GM21528 (cell line): Measurements from ENCODE around the gene FIP1L1.
A peak's percentile ranks its signal among the peaks of the same experiment; 100 is the strongest.
"Not testable (repeated sequence)": the region's sequence is repeated elsewhere in the genome, so short reads cannot be mapped to it uniquely, and the experiment has no call there.

ENCODE experiments used
- ATAC-seq: cut with Tn5 transposase; IDR thresholded peaks from one replicate; pipeline ENCODE4 v1.9.1; 2021; ENCODE audit warnings: mild to moderate bottlenecking, moderate library complexity; ENCODE audit not compliant: unreplicated experiment, low FRiP score

FIP1L1 gene, protein sequence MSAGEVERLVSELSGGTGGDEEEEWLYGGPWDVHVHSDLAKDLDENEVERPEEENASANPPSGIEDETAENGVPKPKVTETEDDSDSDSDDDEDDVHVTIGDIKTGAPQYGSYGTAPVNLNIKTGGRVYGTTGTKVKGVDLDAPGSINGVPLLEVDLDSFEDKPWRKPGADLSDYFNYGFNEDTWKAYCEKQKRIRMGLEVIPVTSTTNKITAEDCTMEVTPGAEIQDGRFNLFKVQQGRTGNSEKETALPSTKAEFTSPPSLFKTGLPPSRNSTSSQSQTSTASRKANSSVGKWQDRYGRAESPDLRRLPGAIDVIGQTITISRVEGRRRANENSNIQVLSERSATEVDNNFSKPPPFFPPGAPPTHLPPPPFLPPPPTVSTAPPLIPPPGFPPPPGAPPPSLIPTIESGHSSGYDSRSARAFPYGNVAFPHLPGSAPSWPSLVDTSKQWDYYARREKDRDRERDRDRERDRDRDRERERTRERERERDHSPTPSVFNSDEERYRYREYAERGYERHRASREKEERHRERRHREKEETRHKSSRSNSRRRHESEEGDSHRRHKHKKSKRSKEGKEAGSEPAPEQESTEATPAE

GRCh38 chr4:53377319-53378170 lies at the start of gene FIP1L1:
Gene FIP1L1 (plus strand): TSS chr4:53377641. CDS start chr4:53377839, 198 bp downstream.
- ATAC-seq = peak; percentile 87

GRCh38 chr4:53334916-53335315 lies 42.5 kb upstream of the FIP1L1 start:
- not testable (repeated sequence) for ATAC-seq

DNA sequence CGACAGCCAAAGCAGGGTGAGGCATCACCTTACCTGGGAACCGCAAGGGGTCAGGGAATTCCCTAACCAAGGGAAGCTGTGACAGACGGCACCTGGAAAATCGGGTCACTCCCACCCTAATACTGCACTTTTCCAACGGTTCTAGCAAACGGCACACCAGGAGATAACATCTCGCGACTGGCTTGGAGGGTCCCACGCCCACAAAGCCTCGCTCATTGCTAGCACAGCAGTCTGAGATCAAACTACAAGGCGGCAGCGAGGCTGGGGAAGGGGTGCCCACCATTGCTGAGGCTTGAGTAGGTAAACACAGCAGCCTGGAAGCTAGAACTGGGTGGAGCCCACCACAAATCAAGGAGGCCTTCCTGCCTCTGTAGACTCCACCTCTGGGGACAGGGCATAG lies 37.3 kb upstream of the FIP1L1 start:
- ATAC-seq = not testable (repeated sequence)

- not testable (repeated sequence) for ATAC-seq
Measured at GRCh38 chr4:53346392-53346791, 31.0 kb upstream of the FIP1L1 start.

DNA sequence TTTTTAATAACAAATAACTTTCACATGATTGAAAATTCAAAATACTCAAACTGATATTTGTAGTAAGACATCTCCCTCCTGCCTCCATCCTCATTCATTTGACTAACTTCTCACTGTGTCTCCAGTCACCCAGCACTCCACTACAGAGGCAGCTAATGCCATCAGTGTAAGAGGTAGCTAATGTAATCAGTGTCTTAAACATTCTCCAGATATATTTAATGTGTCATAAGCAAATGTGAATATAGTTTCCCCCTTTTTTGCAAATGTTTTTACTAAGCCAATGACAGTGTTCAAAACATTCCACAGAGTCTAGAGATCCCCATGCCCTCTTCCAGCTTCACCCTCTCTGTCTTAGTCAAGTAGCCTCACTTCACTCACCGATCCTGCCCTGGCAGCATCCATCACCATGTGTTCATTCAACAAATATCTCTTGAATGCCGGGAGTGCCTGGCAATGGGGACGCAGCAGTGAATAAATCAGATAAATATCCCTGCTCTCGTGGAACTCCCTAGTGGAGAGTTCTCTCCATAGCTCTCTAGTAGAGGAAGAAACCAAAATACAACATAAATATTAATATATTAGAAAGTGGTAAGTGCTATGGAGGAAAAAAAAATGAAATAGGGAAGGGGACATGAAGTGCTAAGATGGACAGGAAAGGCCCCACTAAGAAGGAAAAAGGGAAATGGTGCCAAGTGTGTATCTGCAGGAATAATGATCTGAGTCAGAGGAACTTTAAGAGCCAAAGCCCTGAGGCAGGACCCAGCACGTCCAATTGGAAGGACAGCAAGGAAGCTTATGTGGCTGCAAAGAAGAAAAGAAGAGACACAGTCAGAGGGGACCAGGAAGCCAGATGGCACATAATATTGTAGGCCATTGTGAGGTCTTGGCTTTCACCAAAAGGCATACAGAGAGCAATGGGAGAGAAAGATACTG lies 30.3 kb upstream of the FIP1L1 start:
- ATAC-seq = no peak

- ATAC-seq = no peak
Measured at GRCh38 chr4:53348046-53348445, 29.4 kb upstream of the FIP1L1 start.

DNA sequence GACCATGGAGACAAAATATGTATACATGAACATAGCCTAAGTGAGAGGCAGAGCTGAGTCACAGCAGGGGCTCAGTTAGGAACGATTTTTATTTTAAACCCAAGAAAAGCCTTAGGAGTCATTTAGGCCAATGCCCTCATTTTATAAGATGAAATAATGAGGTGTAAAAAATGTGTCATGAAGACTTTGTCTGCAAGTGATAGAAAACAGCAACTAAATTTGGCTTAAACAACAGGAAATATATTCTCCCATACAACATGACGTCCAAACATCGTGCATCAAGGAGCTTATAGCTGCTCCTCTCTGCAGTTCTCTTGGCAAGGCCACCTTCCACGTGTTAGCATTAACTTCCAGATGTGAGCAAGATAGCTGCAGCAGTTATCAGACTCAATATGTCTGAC lies 28.4 kb upstream of the FIP1L1 start:
- ATAC-seq = no peak

DNA sequence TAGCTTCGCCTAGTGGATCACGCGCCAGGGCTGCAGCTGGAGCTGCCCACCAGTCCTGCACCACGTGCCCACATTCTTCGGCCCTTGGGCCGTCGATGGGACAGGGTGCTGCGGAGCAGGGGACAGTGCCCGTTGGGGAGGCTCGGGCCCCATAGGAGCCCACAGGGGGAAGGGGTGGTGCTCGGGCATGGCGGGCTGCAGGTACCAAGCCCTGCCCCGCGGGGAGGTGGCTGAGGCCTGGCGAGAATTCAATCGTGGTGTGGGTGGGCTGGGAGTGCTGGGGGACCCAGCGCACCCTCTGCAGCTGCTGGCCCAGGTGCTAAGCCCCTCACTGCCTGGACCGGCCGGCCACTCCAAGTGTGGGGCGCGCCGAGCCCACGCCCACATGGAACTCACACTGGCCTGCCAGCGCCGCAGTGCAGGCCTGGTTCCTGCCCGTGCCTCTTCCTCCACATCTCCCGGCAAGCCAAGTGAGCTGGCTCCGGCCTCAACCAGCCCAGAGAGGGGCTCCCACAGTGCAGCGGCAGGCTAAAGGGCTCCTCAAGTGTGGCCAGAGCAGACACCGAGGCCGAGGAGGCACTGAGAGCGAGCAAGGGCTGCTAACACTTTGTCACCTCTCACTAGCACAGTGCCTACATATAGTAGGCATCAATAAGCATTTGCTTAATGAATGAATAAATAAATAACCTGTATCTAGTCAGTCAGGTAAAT lies 23.3 kb upstream of the FIP1L1 start:
- ATAC-seq = no peak

GRCh38 chr4:53355930-53356521 lies 21.4 kb upstream of the FIP1L1 start:
- no peak for ATAC-seq

GRCh38 chr4:53361451-53361850 lies 16.0 kb upstream of the FIP1L1 start:
- ATAC-seq = no peak

GRCh38 chr4:53362093-53362492 lies 15.3 kb upstream of the FIP1L1 start:
- no peak for ATAC-seq

DNA sequence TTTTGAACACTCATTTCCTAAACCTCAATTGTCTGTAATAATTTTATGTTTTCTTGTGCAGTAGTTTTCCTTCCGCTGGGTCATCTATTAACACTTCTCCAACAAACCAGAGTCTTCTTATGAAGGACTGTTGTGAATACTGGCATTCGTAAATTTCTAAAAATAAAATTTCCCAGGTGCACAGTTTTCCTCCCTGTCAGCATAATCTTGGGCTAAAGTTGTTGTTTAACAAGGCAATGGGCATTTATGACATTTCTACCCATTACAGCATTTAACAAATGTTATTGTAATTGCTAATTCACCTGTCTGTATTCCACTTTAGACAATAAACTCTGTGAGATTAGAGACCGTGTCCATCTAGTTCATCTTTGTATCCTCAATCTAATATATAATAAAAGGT lies 12.8 kb upstream of the FIP1L1 start:
- ATAC-seq = no peak

DNA sequence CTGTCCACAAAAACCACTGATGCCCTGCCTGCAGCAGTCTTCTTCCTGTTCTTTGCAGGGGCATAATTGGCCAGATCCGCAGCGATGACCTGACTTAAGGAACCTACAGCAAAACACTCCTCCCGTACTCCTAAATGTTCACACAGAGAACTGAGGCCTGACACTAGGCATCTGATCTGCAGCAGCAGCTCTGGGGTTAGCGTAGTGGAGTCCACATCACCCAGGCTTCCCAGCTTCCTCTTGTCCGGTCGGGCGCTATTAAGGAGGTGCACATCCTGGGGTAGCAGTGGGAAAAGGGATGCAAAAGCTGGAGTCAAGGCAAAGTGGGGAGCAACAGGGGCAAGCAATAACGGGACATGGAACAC lies 12.3 kb upstream of the FIP1L1 start:
- ATAC-seq = peak; percentile 29

DNA sequence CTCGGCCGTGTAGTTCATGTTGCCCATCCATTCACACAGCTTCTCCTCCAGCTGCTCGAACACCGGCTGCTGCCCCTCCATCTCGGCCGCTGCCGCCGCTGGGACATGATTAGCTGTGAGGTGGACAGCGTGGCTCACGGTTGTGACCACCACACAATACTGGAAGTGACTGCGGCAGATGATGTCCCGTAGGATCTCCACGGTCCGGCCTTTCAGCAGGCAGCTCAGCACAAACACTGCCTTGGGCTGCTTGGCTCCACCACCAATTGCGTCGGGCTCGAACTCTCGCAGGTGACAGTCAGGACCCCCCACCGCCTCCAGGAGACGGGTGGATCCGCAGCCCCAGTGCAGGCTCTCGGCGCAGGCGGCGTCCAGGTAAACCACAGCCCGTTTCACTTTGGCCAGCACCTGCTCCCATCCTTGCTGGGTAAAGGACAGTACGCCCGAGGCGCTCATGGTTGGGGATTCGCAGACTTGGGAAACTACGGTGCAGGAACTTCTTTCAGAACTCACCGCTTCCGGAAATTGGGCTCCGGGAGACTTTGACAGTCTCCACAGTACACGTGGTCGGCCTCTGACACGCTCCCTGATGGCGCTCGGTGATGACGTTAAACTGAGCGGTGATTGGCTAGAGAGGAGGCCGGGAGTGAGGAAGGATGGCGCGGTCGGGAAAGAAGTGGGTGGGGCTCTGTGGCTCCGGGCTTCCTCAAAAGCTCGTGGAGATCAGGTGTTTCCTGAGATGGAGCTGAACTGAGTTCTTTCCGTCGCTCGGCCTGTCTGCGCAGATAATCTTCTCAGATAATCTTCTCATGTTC lies 11.7 kb upstream of the FIP1L1 start, which contains the start of gene SCFD2:
SCFD2 (minus strand) TSS at position 576 of the 815 bp plus-strand sequence.
- peak; percentile 92 for ATAC-seq

DNA sequence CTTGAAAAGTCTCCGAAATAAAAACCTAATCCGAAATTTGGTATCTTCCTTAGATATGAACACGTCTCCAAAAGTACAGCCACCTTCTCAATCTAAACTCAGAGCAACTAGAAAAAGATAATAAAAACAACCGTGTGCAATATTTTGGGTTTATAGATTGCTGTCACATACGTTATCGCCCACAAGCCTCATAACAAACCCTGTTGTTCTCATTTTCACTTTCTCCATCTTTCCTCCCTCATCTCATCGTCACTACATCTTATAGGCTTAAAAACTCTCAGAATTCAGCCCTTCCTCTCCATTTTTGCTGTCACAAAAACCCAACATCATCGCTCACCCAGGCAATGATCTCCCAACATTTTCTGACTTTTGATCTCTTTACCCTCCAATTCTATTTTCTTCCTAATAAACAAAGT lies 11.1 kb upstream of the FIP1L1 start:
- ATAC-seq = peak; percentile 22

- ATAC-seq = no peak
Measured at GRCh38 chr4:53367721-53368120, 9.7 kb upstream of the FIP1L1 start.

DNA sequence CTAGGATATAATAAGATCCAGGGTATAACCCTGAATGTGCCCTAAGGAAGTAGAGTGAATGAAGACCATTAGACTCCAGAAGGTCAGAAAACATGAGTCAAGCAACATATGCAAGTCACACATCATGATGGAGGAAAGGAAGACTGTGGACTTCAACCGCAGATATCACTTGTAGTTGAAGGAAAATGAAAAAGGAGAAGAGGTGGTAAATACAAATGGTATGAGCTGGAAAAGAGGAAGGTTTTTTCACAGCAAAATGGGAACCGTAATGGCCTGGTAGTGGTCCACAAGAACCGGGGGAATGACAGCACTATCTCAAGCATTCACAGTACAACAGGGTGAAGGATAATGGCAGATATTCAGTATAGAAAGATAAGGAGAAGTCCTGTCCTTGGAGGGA lies 6.4 kb upstream of the FIP1L1 start:
- no peak for ATAC-seq

- no peak for ATAC-seq
Measured at GRCh38 chr4:53371843-53372521, 5.5 kb upstream of the FIP1L1 start.
